HFFc6 (cell line): ENCODE measurements around the gene ME3. TPM values are rescaled to one million over a fixed set of nuclear protein-coding genes. Genes with fewer than 3 reads are reported as not detected.

Experiments used
- DNase-seq: peaks from one replicate; pipeline ENCODE4 v3.0.0-alpha.2; 2018
- H3K27ac Mint-ChIP-seq: 2 replicates; pipeline ENCODE4 v1.8.0; 2020; ENCODE audit warnings: mild to moderate bottlenecking, mixed read lengths
- H3K27me3 Mint-ChIP-seq: 2 replicates; pipeline ENCODE4 v1.8.0; 2021; ENCODE audit warnings: mild to moderate bottlenecking, moderate library complexity, mixed read lengths; ENCODE audit not compliant: insufficient read depth
- H3K36me3 Mint-ChIP-seq: 2 replicates; pipeline ENCODE4 v1.8.0; 2021; ENCODE audit warnings: low read depth, mixed read lengths
- H3K4me1 Mint-ChIP-seq: 2 replicates; pipeline ENCODE4 v1.8.0; 2020; ENCODE audit warnings: low read depth, mixed read lengths
- H3K4me3 Mint-ChIP-seq: 2 replicates; pipeline ENCODE4 v1.8.0; 2020; ENCODE audit warnings: mild to moderate bottlenecking, moderate library complexity, mixed read lengths
- H3K9me3 Mint-ChIP-seq: 2 replicates; pipeline ENCODE4 v1.8.0; 2020; ENCODE audit warnings: mild to moderate bottlenecking, mixed read lengths
- CTCF ChIP-seq: fragments of 200-600 bp; sonication (generic); IDR thresholded peaks from 2 replicates; pipeline ENCODE4 v1.5.0; 2021; ENCODE audit warnings: antibody characterized with exemption, mild to moderate bottlenecking
- total RNA-seq, 6 experiments: library from RNA; stranded (reverse); fragmentation: NEBNext Ultra II Directional; extraction: Animal tissue kit (Norgen Biotek cat#: 25700); gene quantifications; 2 replicates in 1 of 6; 3 replicates in 5 of 6; pipeline ENCODE4 v1.2.3, GENCODE V29; 2021

The ME3 gene
- total RNA-seq, 6 experiments from 2014 or later: 3.5 to 8.6 (median 6.6) TPM

GRCh38 chr11:86508604-86509587 is 163.5 kb downstream of the ME3 start:
- TF ChIP-seq CTCF: no peak
- Mint-ChIP-seq H3K36me3 (0 out of 2 replicates have a peak, but pooled peaks cover 5% of the 10 kb centered on the region), H3K4me1 (no peaks in the 10 kb centered on the region), H3K27ac (no peak overlapping the region), H3K27me3 (no peaks in the 10 kb centered on the region), H3K9me3 (no peaks in the 10 kb centered on the region), H3K4me3 (no peak overlapping the region)
- peak; percentile 62 for DNase-seq

- no peak for DNase-seq
- 0 out of 2 replicates have a peak, but pooled peaks cover 5% of the 10 kb centered on the region for H3K36me3 Mint-ChIP-seq
- H3K4me3 Mint-ChIP-seq: no peak overlapping the region
- no peak overlapping the region for H3K27ac Mint-ChIP-seq
- H3K4me1 Mint-ChIP-seq: no peaks in the 10 kb centered on the region
- no peaks in the 10 kb centered on the region for H3K9me3 Mint-ChIP-seq
- no peak for TF ChIP-seq CTCF
- no peaks in the 10 kb centered on the region for H3K27me3 Mint-ChIP-seq
These were observed 165.1 kb downstream of the ME3 start for GRCh38 chr11:86507249-86507845.

- Mint-ChIP-seq H3K36me3 (0 out of 2 replicates have a peak, but pooled peaks cover 5% of the 10 kb centered on the region), H3K4me1 (no peaks in the 10 kb centered on the region), H3K4me3 (no peak overlapping the region), H3K27ac (no peak overlapping the region), H3K9me3 (no peaks in the 10 kb centered on the region), H3K27me3 (no peaks in the 10 kb centered on the region)
- DNase-seq: no peak
- no peak for TF ChIP-seq CTCF
These were observed 166.2 kb downstream of the ME3 start for GRCh38 chr11:86506235-86506634.

- TF ChIP-seq CTCF: no peak
- no peak for DNase-seq
- Mint-ChIP-seq H3K4me3 (no peak overlapping the region), H3K27ac (no peak overlapping the region), H3K27me3 (no peaks in the 10 kb centered on the region), H3K4me1 (no peaks in the 10 kb centered on the region), H3K36me3 (0 out of 2 replicates have a peak, but pooled peaks cover 5% of the 10 kb centered on the region), H3K9me3 (no peaks in the 10 kb centered on the region)
These were observed 169.3 kb downstream of the ME3 start for GRCh38 chr11:86503131-86503530.

GRCh38 chr11:86502137-86502642 is 170.2 kb downstream of the ME3 start:
- Mint-ChIP-seq H3K4me1 (peaks cover 6% of the 10 kb centered on the region), H3K9me3 (no peaks in the 10 kb centered on the region)

More at GRCh38 chr11:86502137-86502642, 170.2 kb downstream of the ME3 start:
- H3K27me3 Mint-ChIP-seq: no peaks in the 10 kb centered on the region
- H3K27ac Mint-ChIP-seq: no peak overlapping the region
- DNase-seq: no peak
- 0 out of 2 replicates have a peak, but pooled peaks cover 5% of the 10 kb centered on the region for H3K36me3 Mint-ChIP-seq
- no peak for TF ChIP-seq CTCF
- no peak overlapping the region for H3K4me3 Mint-ChIP-seq
